KBM-7 (cell line): ENCODE data around the gene EOLA2.
"Not testable (repeated sequence)": the region's sequence is repeated elsewhere in the genome, so short reads cannot be mapped to it uniquely, and the experiment has no call there.

Experiments used
- DNase-seq: peaks from one replicate; pipeline ENCODE4 v3.0.0-alpha.2; 2015
- in situ Hi-C: fragments of 300-500 bp; cut with MboI; formaldehyde crosslinking; loops from 2 replicates; pipeline ENCODE4 v1.14.3; 2020; ENCODE audit warnings: low sequenced_read_pairs, low pct_unique_long_range_greater_than_20kb, mixed read lengths

The EOLA2 gene

DNA sequence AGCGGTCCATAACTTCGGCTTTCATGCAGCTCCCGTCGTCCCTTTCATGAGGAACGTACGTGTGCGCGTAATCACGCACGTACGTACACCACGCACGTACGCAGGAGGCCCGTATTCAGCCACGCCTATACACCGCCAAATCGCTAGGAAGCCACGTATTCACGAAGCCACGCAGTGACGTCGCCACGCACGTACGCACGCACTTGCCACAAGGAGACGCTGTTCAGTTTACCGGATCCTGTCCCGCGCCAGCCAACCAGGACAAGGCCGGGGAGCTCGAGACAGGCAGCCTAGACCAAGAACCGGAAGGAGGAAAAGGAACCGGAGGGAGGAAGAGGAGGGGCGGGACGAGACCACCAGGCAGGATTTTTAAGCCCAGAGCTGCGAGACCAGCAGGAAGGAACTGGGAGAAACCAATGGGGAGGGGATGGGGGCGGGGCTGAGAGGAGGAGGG lies at the start of gene EOLA2:
TSS of gene EOLA2 (minus strand) at position 65 of the 454 bp plus-strand sequence. CDS start 4,617 bp downstream, outside the sequence.
- in situ Hi-C loops: no loop called here
- DNase-seq: peak; percentile 100

DNA sequence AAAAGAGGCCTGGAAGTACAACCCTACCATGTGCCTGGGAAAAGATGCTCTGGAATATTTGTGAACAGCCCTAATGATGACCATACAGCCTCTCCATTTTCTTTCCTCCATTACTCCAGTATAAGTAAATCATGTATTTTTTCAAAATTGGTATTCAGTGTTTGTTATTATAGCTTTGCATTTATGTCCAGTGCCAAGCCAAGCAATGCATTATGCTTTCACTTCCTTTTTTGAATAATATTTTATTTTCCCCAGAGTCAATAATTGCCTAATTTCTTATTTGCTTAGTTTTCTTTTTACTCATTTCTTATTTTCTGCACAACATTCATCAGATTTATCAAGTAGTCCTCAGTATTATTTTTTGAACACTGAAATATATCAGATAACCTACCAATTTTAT lies 49.3 kb upstream of the EOLA2 start:
- no peak for DNase-seq
- in situ Hi-C loops: no loop called here

DNA sequence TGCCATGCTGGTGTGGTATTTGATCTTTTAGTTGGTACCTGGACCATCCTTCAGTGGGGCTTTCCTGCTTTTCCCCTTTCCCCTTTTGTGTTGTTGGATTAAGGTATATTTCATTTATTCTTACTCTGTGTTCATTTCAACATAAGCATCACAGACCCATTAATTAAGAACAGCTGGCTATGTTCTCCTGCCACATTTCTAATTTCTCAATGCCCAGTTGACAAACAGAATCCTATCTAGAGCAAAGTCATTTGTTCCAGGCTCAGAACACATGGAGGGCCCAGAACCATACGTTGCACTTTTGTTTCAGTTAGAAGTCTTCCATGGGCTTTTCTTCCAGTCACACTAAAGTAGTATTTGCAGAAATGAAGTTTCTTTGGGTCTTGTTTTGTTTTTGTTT lies 46.1 kb upstream of the EOLA2 start:
- in situ Hi-C loops: no loop called here
- no peak for DNase-seq

DNA sequence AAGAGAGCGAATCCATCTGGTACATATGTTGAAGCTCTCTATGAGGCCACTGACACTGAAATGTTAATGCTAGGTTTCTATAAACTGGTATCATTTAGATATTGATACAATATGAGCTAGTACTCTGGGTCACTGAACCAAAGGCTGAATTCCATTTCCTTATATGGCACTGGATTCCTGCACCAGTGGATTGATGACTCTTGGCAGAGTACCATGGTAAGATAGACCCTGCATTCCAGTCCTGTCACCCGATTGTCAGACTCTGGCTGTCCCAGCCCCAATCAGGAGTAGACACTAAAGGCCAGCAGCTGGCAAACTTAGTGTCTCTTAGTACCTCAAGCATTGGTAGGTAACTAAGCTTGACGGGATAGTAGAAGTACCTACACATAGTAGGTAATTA lies 44.0 kb upstream of the EOLA2 start:
- in situ Hi-C loops: no loop called here
- DNase-seq: no peak

DNA sequence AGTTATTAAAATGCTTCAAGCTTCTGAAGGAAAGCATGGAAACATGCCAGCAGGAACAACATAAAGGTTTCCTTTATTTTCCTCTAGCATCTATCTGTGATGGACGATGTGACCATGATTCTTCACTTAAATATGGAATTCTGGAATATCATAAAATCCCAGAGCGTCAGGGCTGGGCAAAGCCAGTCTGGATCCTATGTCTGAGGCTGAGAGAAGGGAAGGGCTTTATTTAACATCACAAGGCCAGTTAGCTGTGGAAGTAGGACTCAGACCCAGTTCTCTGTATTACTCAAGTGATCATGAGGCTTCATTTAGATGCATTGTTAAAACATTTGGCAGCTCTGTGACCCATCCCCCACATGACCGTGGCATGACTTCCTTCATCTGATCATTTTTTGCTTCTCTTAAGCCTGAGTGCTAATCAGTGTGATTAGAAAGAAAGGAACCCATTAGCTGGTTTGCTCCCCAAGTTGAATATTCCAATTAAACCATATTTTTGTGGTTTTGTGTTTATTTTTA lies 40.9 kb upstream of the EOLA2 start:
- in situ Hi-C loops: no loop called here
- no peak for DNase-seq

DNA sequence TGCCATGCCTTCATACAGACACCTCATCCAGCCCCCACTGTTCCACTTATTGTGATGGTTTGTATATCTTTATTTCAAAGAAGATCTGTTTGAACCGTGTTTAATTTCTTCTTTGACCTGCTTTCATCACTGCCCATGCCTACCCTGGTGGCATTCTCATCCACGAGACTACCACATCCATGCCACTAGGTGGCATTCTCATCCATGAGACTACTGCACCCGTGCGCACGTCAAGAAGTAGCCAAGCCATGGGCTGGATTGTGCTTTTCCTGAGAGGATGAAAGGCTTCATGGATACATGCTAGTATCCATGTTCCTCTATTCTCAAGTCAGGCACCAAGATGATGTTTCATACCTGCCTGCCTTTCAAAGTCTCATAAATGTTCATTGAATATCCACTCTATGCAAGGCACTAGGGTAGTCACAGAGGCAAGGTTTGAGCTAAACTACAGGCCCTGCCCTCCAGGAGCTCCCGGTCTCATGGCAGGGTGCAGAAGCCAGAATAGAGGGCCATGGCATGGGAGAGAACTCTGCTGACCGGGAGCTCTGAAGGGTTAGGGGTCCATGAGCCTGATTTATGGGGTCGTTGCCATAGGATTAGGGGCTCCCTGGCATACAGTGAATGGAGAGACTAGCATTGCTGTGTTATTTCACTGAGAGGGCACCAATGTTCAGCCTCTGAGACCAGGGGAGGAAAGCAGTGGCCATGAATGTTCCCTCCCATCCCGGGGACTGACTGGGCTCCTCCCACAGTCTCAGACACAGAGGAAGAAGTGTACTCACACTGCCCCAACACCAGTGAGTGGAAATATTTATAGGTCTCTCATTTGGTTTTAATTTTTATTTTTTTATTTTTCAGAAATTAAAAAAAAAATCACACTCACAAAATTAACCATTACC lies 24.8 kb upstream of the EOLA2 start:
- in situ Hi-C loops: loop anchor here (25.0 kb wide), 1 partner anchor 724 kb away; the partner anchor contains the start of gene MTMR1
- DNase-seq: peak; percentile 55

DNA sequence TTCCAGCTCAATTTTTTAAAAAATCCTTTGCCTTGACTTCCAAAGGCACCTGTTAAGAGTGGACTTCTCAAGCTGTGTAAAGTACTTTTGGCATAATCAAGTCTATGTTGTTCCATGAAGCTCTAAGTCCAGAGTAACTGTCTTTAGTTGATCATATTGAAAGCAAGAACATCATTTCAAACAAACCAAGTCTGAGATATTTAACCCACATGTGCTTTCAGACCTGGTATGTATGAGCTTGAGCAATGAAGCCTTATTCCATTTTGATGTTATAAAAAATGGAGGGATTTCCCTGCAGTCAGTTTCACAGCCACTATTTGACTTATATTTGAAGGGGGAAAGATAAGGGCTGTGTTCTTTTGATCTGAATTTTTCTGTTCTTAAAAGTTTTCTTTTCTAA lies 23.7 kb upstream of the EOLA2 start:
- in situ Hi-C loops: loop anchor here (25.0 kb wide), 1 partner anchor 725 kb away; the partner anchor contains the start of gene MTMR1
- DNase-seq: no peak

DNA sequence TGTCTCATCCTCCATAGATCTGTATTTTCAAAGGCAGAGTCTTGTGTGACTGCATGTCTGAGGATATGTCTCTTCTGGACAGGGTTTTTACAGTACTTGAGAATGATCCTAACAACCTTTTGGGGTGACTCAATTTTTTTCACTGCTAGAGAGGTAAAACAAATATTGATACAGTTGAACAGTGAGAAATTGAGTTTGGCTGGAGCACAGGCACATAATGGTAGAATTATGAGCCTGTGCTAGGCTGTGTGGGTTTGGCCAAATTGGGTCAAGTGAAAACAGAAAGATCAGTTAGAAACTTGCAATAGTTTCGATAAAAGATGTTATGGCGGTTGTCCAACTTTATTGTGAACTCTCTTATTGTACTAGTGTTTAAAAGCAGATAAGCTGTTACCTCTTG lies 23.3 kb upstream of the EOLA2 start:
- no peak for DNase-seq
- in situ Hi-C loops: loop anchor here (25.0 kb wide), 1 partner anchor 726 kb away; the partner anchor contains the start of gene MTMR1

DNA sequence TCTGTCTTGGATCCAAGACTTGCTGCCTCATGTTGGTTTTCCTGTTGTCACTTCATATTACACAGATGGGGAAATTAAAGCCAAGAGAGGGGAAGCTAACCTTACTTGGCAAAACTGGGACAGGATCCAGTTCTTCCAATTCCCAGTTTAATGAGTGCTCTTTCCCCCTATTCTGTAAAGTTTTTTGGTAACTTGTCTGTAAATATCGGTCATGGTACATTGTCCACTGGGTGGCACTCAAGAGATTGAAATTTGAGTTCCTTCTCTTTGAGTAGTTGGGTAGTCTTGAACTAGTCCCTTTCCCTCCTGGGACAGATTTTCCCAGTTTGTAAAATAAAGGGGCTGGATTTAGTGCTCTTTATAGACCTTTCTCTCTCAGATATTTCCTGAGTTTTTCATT lies 12.4 kb upstream of the EOLA2 start:
- in situ Hi-C loops: loop anchor here (25.0 kb wide), 1 partner anchor 737 kb away; the partner anchor contains the start of gene MTMR1
- DNase-seq: peak; percentile 49

DNA sequence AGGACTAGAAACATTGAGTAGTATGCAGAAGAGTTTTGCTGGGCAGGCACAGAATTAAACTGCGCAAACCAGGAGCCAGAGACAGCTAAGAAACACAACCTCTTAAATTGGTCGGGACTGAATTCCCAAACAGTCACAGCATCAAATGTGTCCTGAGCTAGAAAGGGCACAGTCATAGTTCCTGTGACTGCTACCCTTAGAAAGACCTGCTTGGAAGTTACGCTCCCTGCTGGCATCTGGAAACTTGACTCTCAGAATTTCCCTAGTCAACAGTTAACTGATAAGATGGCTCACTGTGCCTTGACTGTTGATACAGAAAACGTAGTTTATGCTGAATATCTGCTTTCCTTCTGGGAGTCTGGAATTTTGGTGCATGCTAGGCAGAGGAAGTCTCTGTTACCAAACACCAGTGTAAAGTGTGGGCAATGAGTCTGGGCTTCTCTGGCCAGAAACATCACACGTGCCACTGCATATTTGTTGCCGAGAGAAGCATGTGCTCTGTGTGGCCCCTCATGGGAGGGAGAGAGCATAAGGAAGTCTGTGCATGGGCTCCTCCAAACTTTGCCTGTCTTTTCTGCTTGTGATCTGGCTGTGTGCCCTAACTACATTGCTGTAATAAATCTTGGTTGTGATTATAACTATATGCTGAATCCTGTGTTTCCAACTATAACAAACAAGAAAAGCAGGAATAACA lies 11.6 kb upstream of the EOLA2 start:
- in situ Hi-C loops: loop anchor here (25.0 kb wide), 1 partner anchor 737 kb away; the partner anchor contains the start of gene MTMR1
- DNase-seq: no peak

DNA sequence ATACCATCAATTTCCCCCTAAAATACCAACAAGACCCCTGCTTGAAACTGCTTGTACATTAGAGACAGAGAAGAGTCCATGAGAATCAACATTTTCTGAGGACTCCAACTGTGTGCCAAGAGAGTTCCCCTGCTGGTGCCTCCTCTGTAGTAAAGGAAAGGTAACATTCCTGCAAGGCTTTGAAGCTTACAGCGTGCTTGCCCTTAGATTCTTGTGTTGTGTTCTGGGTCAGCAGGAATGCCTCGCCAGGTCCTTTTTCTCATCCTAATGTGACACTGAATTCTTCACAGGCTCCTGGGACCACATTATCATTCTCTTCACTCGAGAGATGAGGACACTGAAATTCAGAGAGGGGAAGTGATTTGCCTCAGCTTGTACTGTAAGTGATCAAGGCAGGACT lies 9.7 kb upstream of the EOLA2 start:
- no peak for DNase-seq
- in situ Hi-C loops: no loop called here

DNA sequence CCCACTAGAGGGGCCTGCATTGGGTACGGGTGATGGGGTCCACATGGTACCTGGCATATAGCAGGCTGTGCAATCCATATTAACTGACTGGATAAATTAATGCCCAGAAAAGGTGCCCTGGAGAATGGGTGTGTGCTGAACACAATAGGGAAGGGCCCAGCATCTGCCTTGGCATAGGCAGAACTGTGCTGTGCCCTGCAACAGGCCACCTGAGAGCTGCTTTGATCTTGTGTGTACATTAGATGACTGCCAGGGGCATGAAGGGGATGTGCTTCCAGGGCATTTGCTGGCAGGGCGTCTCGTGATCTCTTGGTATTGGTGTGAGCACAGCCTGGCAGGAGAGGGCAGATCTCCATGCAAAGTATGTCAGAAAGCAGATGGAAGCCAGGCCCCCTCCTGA lies 8.6 kb upstream of the EOLA2 start:
- in situ Hi-C loops, DNase-seq: not testable (repeated sequence)

DNA sequence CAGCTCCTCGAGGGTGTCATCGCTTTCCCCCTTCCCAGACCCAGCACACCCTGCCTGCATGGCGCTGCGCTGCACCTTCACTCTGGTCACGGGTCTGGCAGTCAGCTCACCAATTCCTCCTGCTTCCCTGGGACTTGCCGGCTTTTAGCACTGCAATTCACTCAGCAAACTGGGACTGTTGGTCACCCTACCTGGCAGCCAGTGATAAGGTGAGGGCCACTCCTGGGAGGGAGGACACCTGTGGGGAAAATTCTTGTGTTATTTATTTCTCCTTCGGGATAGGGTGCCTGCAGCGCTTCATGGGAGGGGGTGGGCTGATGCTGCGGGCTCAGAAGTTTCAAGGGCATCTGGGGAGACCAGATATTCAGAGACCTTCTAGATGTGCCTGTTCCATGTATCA lies 7.5 kb upstream of the EOLA2 start:
- in situ Hi-C loops, DNase-seq: not testable (repeated sequence)

DNA sequence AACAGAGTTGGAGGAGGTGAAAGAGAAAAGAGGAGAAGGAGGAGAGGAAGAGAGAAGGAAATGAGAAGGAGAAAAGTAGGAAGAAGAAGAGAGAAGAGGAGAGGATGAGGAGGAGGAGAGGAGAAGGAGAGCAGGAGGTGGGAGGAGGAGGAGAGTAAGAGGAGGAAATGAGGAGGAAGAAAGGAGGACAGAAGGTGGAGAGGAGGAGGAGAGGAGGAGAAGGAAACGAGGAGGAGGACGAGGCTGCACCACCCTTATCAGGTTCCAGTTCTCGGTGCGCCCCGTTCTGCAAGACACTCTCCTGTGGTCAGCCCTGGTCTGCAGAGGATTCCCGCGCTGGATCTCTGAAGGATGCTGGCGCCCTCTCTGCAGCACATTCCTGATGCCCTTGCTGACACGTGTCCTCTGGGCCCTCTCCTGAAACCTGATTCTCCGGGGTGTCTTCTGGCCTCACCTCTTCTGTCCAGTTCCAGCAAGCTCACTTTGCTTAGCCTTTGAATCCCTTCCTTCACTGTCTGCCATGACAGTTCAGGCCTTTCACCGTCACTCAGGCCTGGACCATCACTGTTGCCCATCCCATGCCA lies 6.9 kb upstream of the EOLA2 start:
- in situ Hi-C loops, DNase-seq: not testable (repeated sequence)

DNA sequence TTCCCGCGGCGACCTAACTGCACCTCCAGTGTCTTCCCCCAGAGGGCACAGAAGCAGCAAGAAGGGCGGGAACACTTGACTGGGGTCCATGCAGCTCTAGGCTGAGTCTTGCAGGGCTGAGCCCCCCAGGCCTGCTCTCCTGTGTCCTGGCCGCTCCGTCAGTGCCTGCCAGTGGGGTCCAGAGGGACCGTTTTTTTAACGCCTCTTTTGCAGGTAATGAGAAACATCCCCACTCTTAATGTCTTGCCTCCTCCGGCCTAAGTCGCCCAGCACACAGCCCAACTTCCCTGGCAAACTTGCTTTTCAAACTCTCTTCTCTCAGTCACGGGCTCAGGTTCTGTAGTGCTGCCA lies 2.4 kb upstream of the EOLA2 start:
- in situ Hi-C loops, DNase-seq: not testable (repeated sequence)

DNA sequence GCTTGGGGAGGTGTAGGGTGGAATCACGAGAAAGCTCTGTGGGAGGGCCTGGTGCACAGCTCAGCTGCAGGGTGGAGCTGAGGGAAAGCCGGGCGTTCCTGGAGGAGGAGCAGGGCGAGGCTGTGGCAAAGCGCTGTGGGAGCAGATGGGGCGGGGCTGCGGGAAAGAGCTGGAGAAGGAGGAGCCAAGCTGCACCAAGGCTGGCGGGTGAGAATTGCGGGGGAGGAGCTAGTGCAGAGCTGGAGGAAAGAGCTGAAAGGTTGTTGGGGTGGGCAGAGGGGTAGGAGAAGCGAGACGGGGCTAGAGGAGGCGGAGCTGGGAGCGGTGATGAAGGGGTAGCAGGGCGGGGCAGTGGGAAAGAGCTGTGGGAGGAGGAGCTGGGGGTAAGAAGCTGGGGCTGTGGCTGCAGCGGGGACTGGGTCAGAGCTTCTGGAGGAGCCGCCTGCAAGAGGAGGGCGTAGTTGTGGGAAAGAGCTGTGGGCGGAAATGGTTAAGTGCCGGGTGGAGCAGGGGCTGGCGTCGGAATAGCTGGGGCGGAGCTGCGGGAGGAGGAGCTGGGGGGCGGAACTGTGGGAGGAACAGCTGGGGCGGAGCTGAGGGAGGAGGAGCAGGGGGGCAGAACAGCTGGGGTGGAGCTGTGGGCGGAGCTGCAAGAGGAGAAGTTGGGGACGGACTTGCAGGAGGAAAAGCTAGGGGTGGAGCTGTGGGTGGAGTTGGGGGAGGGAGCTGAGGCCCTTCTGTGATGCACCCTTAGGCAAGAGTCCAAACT lies 1.8 kb upstream of the EOLA2 start:
- DNase-seq: peak; percentile 100
- in situ Hi-C loops: no loop called here

DNA sequence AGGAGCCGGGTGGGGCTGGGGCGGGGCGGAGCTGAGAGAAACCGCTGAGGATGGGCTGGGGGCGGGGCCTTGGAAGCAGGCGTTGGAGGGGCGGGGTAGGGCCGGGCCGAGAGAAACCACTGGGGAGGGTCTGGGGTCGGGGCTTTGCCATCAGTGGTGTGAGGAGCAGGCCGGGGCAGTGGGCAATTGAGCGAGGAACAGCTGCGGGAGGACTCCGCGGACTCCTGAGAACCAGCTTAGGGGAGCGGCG lies 1.3 kb upstream of the EOLA2 start:
- no peak for DNase-seq
- in situ Hi-C loops: no loop called here

DNA sequence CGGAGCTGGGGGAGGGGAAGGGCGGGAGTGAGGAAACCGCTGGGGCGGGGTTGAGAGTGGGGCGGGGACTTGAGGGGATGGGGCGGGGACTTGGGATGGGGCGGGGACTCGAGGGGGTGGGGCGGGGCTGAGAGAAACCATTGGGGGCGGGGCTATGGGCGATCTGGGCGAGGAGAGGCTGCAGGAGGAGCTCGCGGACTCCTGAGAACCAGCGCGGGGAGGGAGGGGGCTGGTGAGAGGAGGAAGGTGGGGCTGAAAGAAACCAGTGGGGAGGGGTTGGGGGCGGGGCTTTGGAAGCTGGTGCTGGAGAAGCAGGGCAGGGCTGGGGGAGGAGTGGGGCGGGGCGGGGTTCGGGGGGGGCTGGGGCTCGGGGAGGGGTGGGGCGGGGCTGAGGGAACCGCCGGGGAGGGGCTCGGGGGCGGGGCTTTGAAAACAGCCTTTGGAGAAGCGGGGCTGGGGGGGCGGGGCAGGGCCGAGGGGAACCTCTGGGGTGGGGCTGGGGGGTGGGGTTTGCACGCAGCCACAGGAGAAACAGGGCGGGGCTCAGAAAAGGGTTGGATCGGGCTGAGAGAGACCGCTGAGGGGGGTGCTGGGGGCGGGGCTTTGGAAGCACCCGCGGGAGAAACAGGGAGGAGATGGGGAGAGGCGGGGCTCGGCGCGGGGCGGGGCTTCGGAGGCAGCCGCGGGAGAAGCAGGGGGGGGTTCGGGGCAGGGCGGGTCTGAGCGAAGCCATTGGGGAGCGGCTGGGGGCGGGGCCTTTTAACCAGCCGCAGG lies 777 bp upstream of the EOLA2 start:
- in situ Hi-C loops: no loop called here
- DNase-seq: peak; percentile 82
